Testis (tissue), 3 donors: ENCODE data around the gene GRID1. TPM values are rescaled to one million over a fixed set of nuclear protein-coding genes. Genes with fewer than 3 reads are reported as not detected.

Experiments used
- DNase-seq: peaks from one replicate; pipeline ENCODE4 v3.0.0-alpha.2; 2019
- H3K27ac ChIP-seq, 2 donors: fragments of 200-600 bp; sonication (generic); one replicate each; pipeline ENCODE4 v1.5.1; 2019
- H3K27me3 ChIP-seq: fragments of 200-600 bp; sonication (generic); one replicate; pipeline ENCODE4 v1.5.1; 2019
- H3K36me3 ChIP-seq: fragments of 200-600 bp; sonication (generic); one replicate; pipeline ENCODE4 v1.5.1; 2017; ENCODE audit warnings: low read depth; ENCODE audit errors: missing control alignments
- H3K4me1 ChIP-seq: fragments of 200-600 bp; sonication (generic); one replicate; pipeline ENCODE4 v1.5.1; 2019
- H3K4me3 ChIP-seq, 2 donors: fragments of 200-600 bp; sonication (generic); one replicate each; pipeline ENCODE4 v1.5.1; 2017 to 2019
- H3K9me3 ChIP-seq: fragments of 200-600 bp; sonication (generic); one replicate; pipeline ENCODE4 v1.5.1; 2017
- POLR2A ChIP-seq: fragments of 450-650 bp; IDR thresholded peaks from one replicate; pipeline ENCODE4 v1.6.1; 2017; ENCODE audit warnings: antibody characterized with exemption, mild to moderate bottlenecking, moderate library complexity
- WGBS, 2 donors: methylation state at CpG; one replicate each; pipeline ENCODE4 v1.1.5; 2018; 5-methylcytosine and 5-hydroxymethylcytosine counted together
- intact Hi-C: fragments of 100-400 bp; cut with DNase I; formaldehyde crosslinking; loops from one replicate; pipeline ENCODE4 v1.15.1; 2023; ENCODE audit warnings: low total_unique reads
- polyA plus RNA-seq: library from polyadenylated mRNA; stranded (reverse); fragments of 350-450 nt; fragmentation: Illumina TruSeq; extraction: RNeasy Lipid Tissue Mini Kit (QIAGEN cat#74804); gene quantifications from one replicate; pipeline ENCODE4 v1.2.3, GENCODE V29; 2014; ENCODE audit warnings: low read depth, low replicate concordance; ENCODE audit not compliant: insufficient read depth
- total RNA-seq, 2 donors: library from RNA; depleted of rRNA; stranded (reverse); fragments of >200 nt; gene quantifications; one replicate each; pipeline ENCODE4 v1.2.3, GENCODE V29; 2016
- TF ChIP-seq, protein P1 (sequence below), 3 experiments: fragments of 450-650 bp in 2 of 3; fragments of 200-600 bp in 1 of 3; sonication (generic) in 1 of 3; IDR thresholded peaks; one replicate each; pipeline ENCODE4 v1.5.1; 2016 to 2019; ENCODE audit warnings: antibody characterized with exemption in 3 of 3, mild to moderate bottlenecking in 2 of 3, moderate library complexity in 1 of 3

The GRID1 gene
- total and polyA plus RNA-seq, 3 donors from 2014 or later: 7.4 to 16.7 (median 8.1) TPM

DNA sequence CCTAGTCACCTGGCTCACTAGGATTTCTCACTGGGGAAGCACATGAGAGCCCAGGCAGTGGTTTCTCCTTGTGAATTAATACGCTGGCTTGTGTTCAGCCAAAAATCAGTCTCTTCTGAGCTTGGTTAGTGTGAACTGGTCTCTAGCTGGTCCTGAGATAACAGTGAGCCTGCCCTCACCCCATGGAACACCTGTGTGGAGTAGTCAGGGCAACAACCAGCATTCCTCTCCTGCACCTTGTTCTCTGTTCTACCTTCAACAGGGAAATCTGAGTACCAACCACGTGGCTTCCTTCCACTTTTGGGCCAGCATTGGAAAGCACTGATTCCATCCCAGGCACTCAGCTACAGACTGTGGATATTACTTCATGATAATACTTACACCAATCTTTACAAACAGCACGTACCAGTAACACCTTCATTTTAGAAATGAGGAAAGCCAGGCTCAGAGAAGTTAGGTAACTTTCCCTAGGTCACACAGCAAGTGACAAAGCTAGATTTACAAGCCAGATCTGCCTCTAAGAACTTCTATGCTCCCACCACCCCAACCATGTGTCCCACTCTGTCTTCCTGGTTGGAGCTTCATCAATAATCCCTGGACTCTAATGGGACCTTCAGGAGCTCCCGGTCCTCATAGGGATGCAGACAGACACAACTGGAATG lies 106.6 kb downstream of the GRID1 start:
- peaks cover 6% of the 10 kb centered on the region for H3K4me1 ChIP-seq
- intact Hi-C loops: no loop called here
- 93 to 98% methylated on average over 4 of the region's 4 CpGs for WGBS, 2 donors
- no peaks in the 10 kb centered on the region for H3K27me3 ChIP-seq
- no peaks in the 10 kb centered on the region for H3K36me3 ChIP-seq
- H3K27ac ChIP-seq: no peak overlapping the region
- no peak for DNase-seq
- TF ChIP-seq, protein P1, sequence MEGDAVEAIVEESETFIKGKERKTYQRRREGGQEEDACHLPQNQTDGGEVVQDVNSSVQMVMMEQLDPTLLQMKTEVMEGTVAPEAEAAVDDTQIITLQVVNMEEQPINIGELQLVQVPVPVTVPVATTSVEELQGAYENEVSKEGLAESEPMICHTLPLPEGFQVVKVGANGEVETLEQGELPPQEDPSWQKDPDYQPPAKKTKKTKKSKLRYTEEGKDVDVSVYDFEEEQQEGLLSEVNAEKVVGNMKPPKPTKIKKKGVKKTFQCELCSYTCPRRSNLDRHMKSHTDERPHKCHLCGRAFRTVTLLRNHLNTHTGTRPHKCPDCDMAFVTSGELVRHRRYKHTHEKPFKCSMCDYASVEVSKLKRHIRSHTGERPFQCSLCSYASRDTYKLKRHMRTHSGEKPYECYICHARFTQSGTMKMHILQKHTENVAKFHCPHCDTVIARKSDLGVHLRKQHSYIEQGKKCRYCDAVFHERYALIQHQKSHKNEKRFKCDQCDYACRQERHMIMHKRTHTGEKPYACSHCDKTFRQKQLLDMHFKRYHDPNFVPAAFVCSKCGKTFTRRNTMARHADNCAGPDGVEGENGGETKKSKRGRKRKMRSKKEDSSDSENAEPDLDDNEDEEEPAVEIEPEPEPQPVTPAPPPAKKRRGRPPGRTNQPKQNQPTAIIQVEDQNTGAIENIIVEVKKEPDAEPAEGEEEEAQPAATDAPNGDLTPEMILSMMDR (IDR thresholded peaks at IDR 0.05): no peak
- no peak for TF ChIP-seq POLR2A
- H3K4me3 ChIP-seq: no peak overlapping the region
- no peaks in the 10 kb centered on the region for H3K9me3 ChIP-seq

DNA sequence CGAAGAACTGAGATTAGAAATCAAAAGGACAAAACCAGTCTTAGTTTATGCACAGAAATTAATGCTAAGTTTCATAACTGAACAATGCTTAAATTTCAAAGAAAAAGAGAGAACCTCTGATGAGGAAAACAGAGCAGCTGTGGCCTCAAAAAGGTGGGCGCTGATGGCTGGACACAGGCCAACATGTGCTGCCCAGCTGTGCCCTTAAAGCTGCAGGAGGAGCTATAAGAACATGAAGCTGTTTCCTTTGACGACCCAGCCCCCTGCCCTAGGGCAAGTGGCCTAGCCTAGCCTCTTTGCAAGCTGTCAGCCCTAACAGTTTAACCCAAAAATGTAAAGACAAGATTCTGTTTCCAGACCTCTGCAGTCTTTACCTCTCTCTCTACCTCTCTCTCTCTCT lies 107.7 kb downstream of the GRID1 start:
- Histone ChIP-seq H3K27me3 (no peaks in the 10 kb centered on the region), H3K4me3 (no peak overlapping the region), H3K27ac (no peak overlapping the region), H3K9me3 (no peaks in the 10 kb centered on the region), H3K4me1 (peaks cover 6% of the 10 kb centered on the region), H3K36me3 (no peaks in the 10 kb centered on the region)
- TF ChIP-seq POLR2A: no peak
- TF ChIP-seq, protein P1 (IDR thresholded peaks at IDR 0.05): no peak
- 50 to 53% methylated on average over 3 of the region's 3 CpGs for WGBS, 2 donors
- DNase-seq: no peak
- intact Hi-C loops: no loop called here

DNA sequence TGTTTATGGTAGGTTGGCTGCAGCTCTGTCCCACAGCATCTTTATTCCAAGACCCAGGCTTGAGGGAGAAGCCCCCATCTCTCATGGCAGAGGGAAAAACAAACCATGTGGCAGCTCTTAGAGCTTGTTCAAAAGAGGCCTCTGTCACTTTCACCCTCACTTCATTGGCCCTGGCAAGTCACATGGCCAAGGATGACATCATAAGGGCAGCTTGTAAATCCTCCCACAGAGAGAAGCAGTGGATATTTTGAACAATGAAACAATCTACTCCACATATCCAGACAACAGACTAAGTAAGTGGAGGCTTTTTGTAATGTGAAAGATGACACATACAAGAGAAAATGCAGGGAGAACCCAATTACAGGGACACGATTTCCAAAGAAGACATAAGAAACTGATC lies 108.1 kb downstream of the GRID1 start:
- TF ChIP-seq POLR2A: no peak
- TF ChIP-seq, protein P1 (IDR thresholded peaks at IDR 0.05): no peak
- Histone ChIP-seq H3K27ac (no peak overlapping the region), H3K27me3 (no peaks in the 10 kb centered on the region), H3K36me3 (no peaks in the 10 kb centered on the region), H3K4me3 (no peak overlapping the region), H3K4me1 (peaks cover 6% of the 10 kb centered on the region), H3K9me3 (no peaks in the 10 kb centered on the region)
- intact Hi-C loops: no loop called here
- WGBS, 2 donors: 42 to 60% methylated on average over 1 of the region's 1 CpG
- no peak for DNase-seq

DNA sequence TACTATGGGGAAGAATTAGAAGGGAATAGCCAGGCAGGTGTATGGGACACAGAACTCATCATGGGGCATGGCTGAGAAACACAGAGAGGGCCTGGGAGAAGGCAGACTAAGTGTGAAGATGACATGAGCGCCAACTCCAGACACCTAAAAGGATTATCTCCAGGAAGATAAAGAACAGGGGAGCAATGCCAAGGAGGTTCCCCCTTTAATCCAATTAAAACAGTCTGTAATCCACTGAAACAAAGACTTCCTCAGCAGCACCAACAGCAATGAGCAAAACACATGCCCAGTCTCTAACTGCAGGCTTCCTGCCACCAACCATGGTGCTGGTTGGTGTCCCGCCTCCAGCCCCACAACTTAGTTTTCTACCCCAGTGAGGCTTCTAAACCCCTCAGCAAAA lies 108.9 kb downstream of the GRID1 start:
- intact Hi-C loops: no loop called here
- 92 to 93% methylated on average over 2 of the region's 2 CpGs for WGBS, 2 donors
- peaks cover 5% of the 10 kb centered on the region for H3K4me1 ChIP-seq

More for the DNA sequence above, 108.9 kb downstream of the GRID1 start:
- Histone ChIP-seq H3K4me3 (no peak overlapping the region), H3K27ac (no peak overlapping the region), H3K27me3 (no peaks in the 10 kb centered on the region), H3K36me3 (no peaks in the 10 kb centered on the region), H3K9me3 (no peaks in the 10 kb centered on the region)
- no peak for DNase-seq
- TF ChIP-seq POLR2A: no peak
- TF ChIP-seq, protein P1 (IDR thresholded peaks at IDR 0.05): no peak
